GM23248 (cell line): ENCODE data around the gene TSPOAP1.

Source experiments
- EZH2 ChIP-seq: fragments of 200-600 bp; sonication (generic); IDR thresholded peaks from 2 replicates; pipeline ENCODE4 v1.6.1; 2018; ENCODE audit warnings: antibody characterized with exemption, mild to moderate bottlenecking; ENCODE audit not compliant: insufficient read depth, poor library complexity, severe bottlenecking
- EZH2phosphoT487 ChIP-seq: fragments of 200-600 bp; sonication (generic); IDR thresholded peaks from 2 replicates; pipeline ENCODE4 v1.6.1; 2018; ENCODE audit warnings: antibody characterized with exemption, moderate library complexity, mild to moderate bottlenecking, low read depth; ENCODE audit not compliant: insufficient read depth

- TF ChIP-seq EZH2phosphoT487, result no peak
- TF ChIP-seq EZH2, result no peak
Observed at GRCh38 chr17:58304750-58305486, 23.7 kb downstream of the TSPOAP1 start.
